NCI-H524 (cell line): Measurements from ENCODE around the gene PKNOX1.
A peak's percentile ranks its signal among the peaks of the same experiment; 100 is the strongest.
"Not testable (repeated sequence)": the region's sequence is repeated elsewhere in the genome, so short reads cannot be mapped to it uniquely, and the experiment has no call there.

ENCODE experiments used
- DNase-seq, 2 experiments: peaks; one replicate each; lab custom pipeline; 2025; lab: John Stamatoyannopoulos, UW

Gene PKNOX1

GRCh38 chr21:42973991-42974831, at the start of gene PKNOX1:
PKNOX1 (plus strand) TSS chr21:42974562; CDS start chr21:43004382, 29,820 bp downstream.
- DNase-seq = peak; percentile 97 to 100

GRCh38 chr21:42925114-42925926, 49.0 kb upstream of the PKNOX1 start, which contains the start of gene ERVH48-1:
ERVH48-1 (minus strand) TSS chr21:42925630; CDS start chr21:42919006, 6,624 bp downstream.
- no peak for DNase-seq

- not testable (repeated sequence) for DNase-seq
These were observed 46.7 kb upstream of the PKNOX1 start for GRCh38 chr21:42927474-42928200.

- no peak for DNase-seq
These were observed 44.4 kb upstream of the PKNOX1 start for GRCh38 chr21:42929969-42930368.

- DNase-seq = no peak
These were observed 42.7 kb upstream of the PKNOX1 start for GRCh38 chr21:42931560-42932235.

GRCh38 chr21:42932378-42933136, 41.8 kb upstream of the PKNOX1 start:
- DNase-seq = not testable (repeated sequence)

- not testable (repeated sequence) for DNase-seq
These were observed 41.0 kb upstream of the PKNOX1 start for GRCh38 chr21:42933137-42933970.

- DNase-seq = not testable (repeated sequence)
These were observed 40.4 kb upstream of the PKNOX1 start for GRCh38 chr21:42933973-42934372.

GRCh38 chr21:42936360-42936759, 38.0 kb upstream of the PKNOX1 start:
- not testable (repeated sequence) for DNase-seq

GRCh38 chr21:42937034-42937940, 37.1 kb upstream of the PKNOX1 start:
- not testable (repeated sequence) for DNase-seq

GRCh38 chr21:42937960-42938605, 36.3 kb upstream of the PKNOX1 start:
- no peak for DNase-seq

- not testable (repeated sequence) for DNase-seq
These were observed 35.8 kb upstream of the PKNOX1 start for GRCh38 chr21:42938606-42938995.

GRCh38 chr21:42939582-42940413, 34.6 kb upstream of the PKNOX1 start:
- DNase-seq = no peak

GRCh38 chr21:42941696-42942085, 32.7 kb upstream of the PKNOX1 start:
- no peak for DNase-seq

GRCh38 chr21:42942244-42942643, 32.1 kb upstream of the PKNOX1 start:
- DNase-seq = no peak

- DNase-seq = not testable (repeated sequence)
These were observed 25.1 kb upstream of the PKNOX1 start for GRCh38 chr21:42949094-42949755.

GRCh38 chr21:42951193-42951592, 23.2 kb upstream of the PKNOX1 start:
- not testable (repeated sequence) for DNase-seq
